Mesenchymal stem cell (in vitro differentiated cells and primary cell): ENCODE results near the gene MUC20.

Experiments
- DNase-seq: peaks from one replicate; pipeline ENCODE4 v3.0.0-alpha.2; 2013
- H2AFZ ChIP-seq: one replicate; pipeline ENCODE4 v1.6.1; 2013; ENCODE audit warnings: low read depth, mild to moderate bottlenecking, control low read depth, inconsistent platforms, low read length, moderate library complexity
- H2AK5ac ChIP-seq: 2 replicates; pipeline ENCODE4 v1.6.1; 2013; ENCODE audit warnings: low read length, moderate library complexity, mild to moderate bottlenecking, inconsistent platforms; ENCODE audit not compliant: severe bottlenecking
- H2BK120ac ChIP-seq: one replicate; pipeline ENCODE4 v1.6.1; 2013; ENCODE audit warnings: low read depth, mild to moderate bottlenecking, inconsistent platforms, low read length, moderate library complexity
- H2BK12ac ChIP-seq, 2 experiments: one replicate each; pipeline ENCODE4 v1.6.1; 2013; ENCODE audit warnings: inconsistent platforms in 2 of 2, low read length in 2 of 2, mild to moderate bottlenecking in 2 of 2, moderate library complexity in 2 of 2, control low read depth in 1 of 2
- H2BK15ac ChIP-seq: one replicate; pipeline ENCODE4 v1.6.1; 2013; ENCODE audit warnings: mild to moderate bottlenecking, low read depth, inconsistent platforms; ENCODE audit not compliant: poor library complexity, severe bottlenecking
- H2BK5ac ChIP-seq: 2 replicates; pipeline ENCODE4 v1.6.1; 2013; ENCODE audit warnings: low read depth, mild to moderate bottlenecking, low read length, control low read depth, inconsistent platforms; ENCODE audit not compliant: poor library complexity, severe bottlenecking
- H3K14ac ChIP-seq, 2 experiments: one replicate each; pipeline ENCODE4 v1.6.1; 2013; ENCODE audit warnings: inconsistent platforms in 2 of 2, low read length in 2 of 2, control low read depth in 1 of 2, mild to moderate bottlenecking in 1 of 2, moderate library complexity in 1 of 2
- H3K18ac ChIP-seq, 2 experiments: one replicate each; pipeline ENCODE4 v1.6.1; 2013; ENCODE audit warnings: inconsistent platforms in 2 of 2, low read length in 2 of 2, control low read depth in 1 of 2, low read depth in 1 of 2, mild to moderate bottlenecking in 1 of 2
- H3K23ac ChIP-seq, 2 experiments: one replicate each; pipeline ENCODE4 v1.6.1; 2013; ENCODE audit warnings: inconsistent platforms in 2 of 2, low read length in 2 of 2, mild to moderate bottlenecking in 2 of 2, moderate library complexity in 2 of 2, control low read depth in 1 of 2
- H3K27ac ChIP-seq: 2 replicates; pipeline ENCODE4 v1.5.1; 2013; ENCODE audit warnings: mild to moderate bottlenecking, moderate library complexity, low read length, control low read depth, inconsistent platforms; ENCODE audit not compliant: poor library complexity, severe bottlenecking
- H3K27me3 ChIP-seq, 2 experiments: 2 replicates each; pipeline versions ENCODE4 v1.6.1 to v1.7.0; 2013; ENCODE audit warnings: low read length in 2 of 2, mild to moderate bottlenecking in 2 of 2, moderate library complexity in 2 of 2, control low read depth in 1 of 2, inconsistent platforms in 1 of 2; ENCODE audit not compliant: control insufficient read depth in 1 of 2, insufficient read depth in 1 of 2
- H3K36me3 ChIP-seq, 2 experiments: 2 replicates each; pipeline versions ENCODE4 v1.6.1 to v1.7.0; 2013; ENCODE audit warnings: low read length in 2 of 2, control low read depth in 1 of 2, inconsistent platforms in 1 of 2, low read depth in 1 of 2, mild to moderate bottlenecking in 1 of 2; ENCODE audit not compliant: insufficient read depth in 2 of 2, control insufficient read depth in 1 of 2
- H3K4ac ChIP-seq, 2 experiments: one replicate each; pipeline ENCODE4 v1.6.1; 2013; ENCODE audit warnings: inconsistent platforms in 2 of 2, low read length in 2 of 2, mild to moderate bottlenecking in 2 of 2, moderate library complexity in 2 of 2, control low read depth in 1 of 2, low read depth in 1 of 2
- H3K4me1 ChIP-seq: 2 replicates; pipeline ENCODE4 v1.6.1; 2013; ENCODE audit warnings: low read depth, low read length, control low read depth; ENCODE audit not compliant: control insufficient read depth, insufficient read depth
- H3K4me2 ChIP-seq: 2 replicates; pipeline ENCODE4 v1.6.1; 2013; ENCODE audit warnings: low read length, mild to moderate bottlenecking, inconsistent platforms; ENCODE audit not compliant: poor library complexity, severe bottlenecking
- H3K4me3 ChIP-seq, 2 experiments: 2 replicates each; pipeline versions ENCODE4 v1.5.1 to v1.7.0; 2013; ENCODE audit warnings: low read length in 2 of 2, mild to moderate bottlenecking in 2 of 2, control low read depth in 1 of 2, low read depth in 1 of 2; ENCODE audit not compliant: insufficient read depth in 1 of 2
- H3K79me1 ChIP-seq: replicated peaks from 2 replicates; pipeline ENCODE4 v1.6.1; 2013; ENCODE audit warnings: mild to moderate bottlenecking, control low read depth, low read length, inconsistent platforms; ENCODE audit not compliant: poor library complexity, severe bottlenecking
- H3K9ac ChIP-seq: 2 replicates; pipeline ENCODE4 v1.7.0; 2013; ENCODE audit warnings: mild to moderate bottlenecking, low read length, moderate library complexity
- H3K9me3 ChIP-seq: 2 replicates; pipeline ENCODE4 v1.7.0; 2013; ENCODE audit warnings: mild to moderate bottlenecking, low read length; ENCODE audit not compliant: control insufficient read depth
- H4K8ac ChIP-seq: one replicate; pipeline ENCODE4 v1.6.1; 2013; ENCODE audit warnings: inconsistent platforms, mild to moderate bottlenecking, low read length, moderate library complexity
- H4K91ac ChIP-seq: one replicate; pipeline ENCODE4 v1.6.1; 2013; ENCODE audit warnings: mild to moderate bottlenecking, low read length, inconsistent platforms
- WGBS: methylation state at CpG from one replicate; pipeline ENCODE4 v1.1.7; 2013; ENCODE audit warnings: mixed read lengths; 5-methylcytosine and 5-hydroxymethylcytosine counted together

MUC20 gene

GRCh38 chr3:195729476-195730251 is 8.9 kb downstream of the MUC20 start:
- Histone ChIP-seq H3K4ac (no peak overlapping the region), H2AK5ac (no peak overlapping the region), H3K27me3 (peaks cover 13 to 29% of the 10 kb centered on the region in 2 experiments), H3K4me2 (no peak overlapping the region), H3K9me3 (no peaks in the 10 kb centered on the region), H4K91ac (no peak overlapping the region), H4K8ac (no peak overlapping the region), H3K18ac (no peak overlapping the region), H2BK12ac (no peak overlapping the region), H3K4me1 (peaks cover 2% of the 10 kb centered on the region), H2BK5ac (no peak overlapping the region), H2AFZ (no peak overlapping the region), H3K79me1 (no peaks in the 10 kb centered on the region), H3K23ac (no peak overlapping the region), H2BK15ac (no peak overlapping the region), H3K4me3 (no peak overlapping the region), H3K27ac (no peak overlapping the region), H3K14ac (no peak overlapping the region), H2BK120ac (no peak overlapping the region), H3K9ac (no peak overlapping the region), H3K36me3 (peaks cover 0 to 23% of the 10 kb centered on the region in 2 experiments)
- no peak for DNase-seq
- WGBS: 85% methylated on average over 18 of the region's 18 CpGs

DNA sequence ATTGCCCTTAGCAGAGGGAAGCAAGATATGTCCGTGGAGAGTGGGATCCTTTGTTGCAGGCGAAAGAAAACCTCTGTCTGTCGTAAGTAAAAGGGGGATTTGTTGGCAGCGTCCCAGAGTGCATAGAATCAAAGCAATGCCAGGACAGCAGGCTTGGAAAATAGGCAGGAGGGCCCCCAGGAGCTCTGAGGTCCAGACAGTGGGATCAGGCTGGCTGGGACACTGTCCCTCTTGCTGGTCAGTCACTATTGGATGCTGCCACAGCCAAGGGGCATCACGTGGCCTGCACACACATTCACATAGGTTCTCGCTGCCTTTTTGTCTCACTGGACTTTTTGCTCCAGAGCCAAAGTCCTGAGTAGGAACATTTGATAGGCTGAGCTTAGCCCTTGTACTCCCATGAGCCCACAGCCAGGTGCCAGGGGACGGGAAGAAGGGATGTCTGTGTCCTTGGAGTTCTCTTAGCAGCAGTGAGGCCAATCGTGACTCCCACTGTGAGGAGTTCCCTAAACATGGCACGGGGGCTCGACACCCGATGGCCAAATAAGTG is 10.7 kb downstream of the MUC20 start:
- H3K4me1 ChIP-seq: peaks cover 2% of the 10 kb centered on the region
- H2AK5ac ChIP-seq: no peak overlapping the region
- H3K23ac ChIP-seq: no peak overlapping the region
- no peak overlapping the region for H3K9ac ChIP-seq
- H4K8ac ChIP-seq: no peak overlapping the region
- H3K4me2 ChIP-seq: no peak overlapping the region
- WGBS: 87% methylated on average over 11 of the region's 11 CpGs
- no peak overlapping the region for H4K91ac ChIP-seq
- H2BK12ac ChIP-seq: no peak overlapping the region
- no peaks in the 10 kb centered on the region for H3K9me3 ChIP-seq
- H2BK120ac ChIP-seq: no peak overlapping the region
- no peak overlapping the region for H3K18ac ChIP-seq
- no peak overlapping the region for H2BK5ac ChIP-seq
- no peaks in the 10 kb centered on the region for H3K79me1 ChIP-seq
- H2AFZ ChIP-seq: no peak overlapping the region
- peaks cover 9 to 44% of the 10 kb centered on the region in 2 experiments for H3K27me3 ChIP-seq
- H3K27ac ChIP-seq: no peak overlapping the region
- H3K4ac ChIP-seq: no peak overlapping the region
- no peak for DNase-seq
- H3K14ac ChIP-seq: no peak overlapping the region
- no peak overlapping the region for H3K4me3 ChIP-seq
- no peak overlapping the region for H2BK15ac ChIP-seq
- peaks cover 0 to 30% of the 10 kb centered on the region in 2 experiments for H3K36me3 ChIP-seq

DNA sequence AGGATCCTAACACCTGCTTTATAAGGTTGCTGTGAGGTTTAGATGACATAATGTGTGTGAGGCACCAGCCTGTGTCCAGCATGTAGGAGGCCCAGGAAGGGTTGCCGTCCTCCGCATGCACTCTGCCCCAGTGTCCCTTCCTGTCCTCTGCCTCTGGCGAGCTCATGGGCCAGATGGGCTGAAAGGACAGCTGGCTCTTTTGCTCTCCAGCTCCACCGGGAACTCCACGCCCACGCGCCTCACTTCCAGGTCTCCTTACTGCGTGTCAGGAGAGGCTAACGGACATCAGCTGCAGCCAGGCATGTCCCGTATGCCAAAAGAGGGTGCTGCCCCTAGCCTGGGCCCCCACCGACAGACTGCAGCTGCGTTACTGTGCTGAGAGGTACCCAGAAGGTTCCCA is 12.2 kb downstream of the MUC20 start:
- no peaks in the 10 kb centered on the region for H3K9me3 ChIP-seq
- no peak overlapping the region for H4K91ac ChIP-seq
- H2BK12ac ChIP-seq: no peak overlapping the region
- H2BK120ac ChIP-seq: no peak overlapping the region
- H3K4ac ChIP-seq: no peak overlapping the region
- H3K18ac ChIP-seq: no peak overlapping the region
- no peak overlapping the region for H4K8ac ChIP-seq
- H3K36me3 ChIP-seq: peaks cover 0 to 36% of the 10 kb centered on the region in 2 experiments
- H3K79me1 ChIP-seq: no peaks in the 10 kb centered on the region
- no peak overlapping the region for H3K27ac ChIP-seq
- H2AK5ac ChIP-seq: no peak overlapping the region
- H3K4me2 ChIP-seq: no peak overlapping the region
- no peak overlapping the region for H2BK5ac ChIP-seq
- no peak overlapping the region for H3K4me3 ChIP-seq
- 75% methylated on average over 12 of the region's 12 CpGs for WGBS
- peaks cover 2% of the 10 kb centered on the region for H3K4me1 ChIP-seq
- H2BK15ac ChIP-seq: no peak overlapping the region
- H3K23ac ChIP-seq: peak overlapping the region in 1 of 2 experiments; percentile 3
- H3K14ac ChIP-seq: no peak overlapping the region
- DNase-seq: no peak
- peaks cover 4 to 51% of the 10 kb centered on the region in 2 experiments for H3K27me3 ChIP-seq
- no peak overlapping the region for H2AFZ ChIP-seq
- no peak overlapping the region for H3K9ac ChIP-seq

DNA sequence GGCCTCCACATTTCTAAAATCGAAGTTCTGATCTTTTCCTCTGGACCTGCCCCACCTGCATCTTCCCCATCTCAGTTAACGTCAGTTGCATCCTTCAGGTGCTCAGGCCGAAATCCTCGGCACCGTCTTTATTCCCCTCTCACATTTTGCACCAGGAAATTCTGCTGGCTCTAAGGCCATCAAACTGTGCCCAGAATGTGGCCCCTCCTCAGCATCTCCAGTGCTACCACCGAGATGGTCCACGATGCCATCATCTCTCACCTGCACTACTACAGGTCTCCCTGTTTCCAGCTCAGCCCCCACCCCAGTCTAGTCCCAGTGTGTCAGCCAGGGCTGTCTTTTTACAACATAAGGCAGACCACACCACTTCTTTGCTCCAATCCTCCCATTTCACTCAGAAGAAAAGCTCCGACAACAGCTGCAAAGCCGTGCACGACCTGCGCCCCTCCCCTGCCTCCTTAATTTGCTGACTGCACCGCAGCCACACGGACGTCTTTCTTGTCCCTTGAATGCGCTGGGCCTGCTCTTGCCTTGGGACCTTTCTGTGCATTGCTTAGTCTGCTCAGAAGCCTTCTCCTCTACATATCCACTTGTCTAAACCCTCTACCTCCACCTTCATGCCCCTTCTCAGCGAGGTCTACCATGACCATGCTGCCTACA is 14.4 kb downstream of the MUC20 start:
- Histone ChIP-seq H3K4ac (no peak overlapping the region), H3K14ac (no peak overlapping the region), H2AK5ac (no peak overlapping the region), H3K27ac (no peak overlapping the region), H3K79me1 (no peaks in the 10 kb centered on the region), H3K18ac (no peak overlapping the region), H4K8ac (no peak overlapping the region), H4K91ac (no peak overlapping the region), H2BK12ac (no peak overlapping the region), H2BK15ac (no peak overlapping the region), H3K9me3 (no peaks in the 10 kb centered on the region), H2AFZ (no peak overlapping the region), H3K4me3 (no peak overlapping the region), H3K36me3 (peaks cover 0 to 36% of the 10 kb centered on the region in 2 experiments), H3K27me3 (peaks cover 4 to 53% of the 10 kb centered on the region in 2 experiments), H3K23ac (peak overlapping the region in 1 of 2 experiments; percentile 34), H2BK120ac (no peak overlapping the region), H3K4me2 (no peak overlapping the region), H2BK5ac (no peak overlapping the region), H3K4me1 (no peaks in the 10 kb centered on the region), H3K9ac (no peak overlapping the region)
- 84% methylated on average over 16 of the region's 16 CpGs for WGBS
- DNase-seq: no peak
